GM19193 (cell line): ENCODE data around the gene FBXW7.

Experiments
- POLR2A ChIP-seq: IDR thresholded peaks from 4 replicates; pipeline ENCODE4 v1.6.1; 2011; ENCODE audit not compliant: insufficient read depth, insufficient read length; ENCODE audit errors: extremely low read depth

Gene FBXW7

GRCh38 chr4:152468408-152468807 is 67.5 kb downstream of the FBXW7 start:
- TF ChIP-seq POLR2A = no peak

- TF ChIP-seq POLR2A = no peak
These were observed 68.8 kb downstream of the FBXW7 start for GRCh38 chr4:152467101-152467500.

- no peak for TF ChIP-seq POLR2A
These were observed 71.7 kb downstream of the FBXW7 start for GRCh38 chr4:152464030-152464823.

- TF ChIP-seq POLR2A = no peak
These were observed 72.3 kb downstream of the FBXW7 start for GRCh38 chr4:152463562-152463961.

- no peak for TF ChIP-seq POLR2A
These were observed 73.2 kb downstream of the FBXW7 start for GRCh38 chr4:152462695-152463094.

- TF ChIP-seq POLR2A = no peak
These were observed 73.8 kb downstream of the FBXW7 start for GRCh38 chr4:152462047-152462446.

GRCh38 chr4:152460488-152460887 is 75.4 kb downstream of the FBXW7 start:
- TF ChIP-seq POLR2A = no peak

- no peak for TF ChIP-seq POLR2A
These were observed 76.6 kb downstream of the FBXW7 start for GRCh38 chr4:152459326-152459725.

GRCh38 chr4:152458801-152459302 is 77.0 kb downstream of the FBXW7 start:
- TF ChIP-seq POLR2A = no peak

- TF ChIP-seq POLR2A = no peak
These were observed 79.3 kb downstream of the FBXW7 start for GRCh38 chr4:152456609-152457008.

- no peak for TF ChIP-seq POLR2A
These were observed 80.6 kb downstream of the FBXW7 start for GRCh38 chr4:152455311-152455710.

GRCh38 chr4:152454398-152455011 is 81.4 kb downstream of the FBXW7 start:
- TF ChIP-seq POLR2A = no peak

GRCh38 chr4:152451496-152451895 is 84.4 kb downstream of the FBXW7 start:
- no peak for TF ChIP-seq POLR2A

GRCh38 chr4:152448854-152449253 is 87.0 kb downstream of the FBXW7 start:
- no peak for TF ChIP-seq POLR2A

- TF ChIP-seq POLR2A = no peak
These were observed 87.7 kb downstream of the FBXW7 start for GRCh38 chr4:152448038-152448707.
